GM19455 (cell line): ENCODE data around the gene ARMC12.

ENCODE experiments used
- ATAC-seq: cut with Tn5 transposase; IDR thresholded peaks from one replicate; pipeline ENCODE4 v1.9.1; 2021; ENCODE audit not compliant: unreplicated experiment

ARMC12 gene

DNA sequence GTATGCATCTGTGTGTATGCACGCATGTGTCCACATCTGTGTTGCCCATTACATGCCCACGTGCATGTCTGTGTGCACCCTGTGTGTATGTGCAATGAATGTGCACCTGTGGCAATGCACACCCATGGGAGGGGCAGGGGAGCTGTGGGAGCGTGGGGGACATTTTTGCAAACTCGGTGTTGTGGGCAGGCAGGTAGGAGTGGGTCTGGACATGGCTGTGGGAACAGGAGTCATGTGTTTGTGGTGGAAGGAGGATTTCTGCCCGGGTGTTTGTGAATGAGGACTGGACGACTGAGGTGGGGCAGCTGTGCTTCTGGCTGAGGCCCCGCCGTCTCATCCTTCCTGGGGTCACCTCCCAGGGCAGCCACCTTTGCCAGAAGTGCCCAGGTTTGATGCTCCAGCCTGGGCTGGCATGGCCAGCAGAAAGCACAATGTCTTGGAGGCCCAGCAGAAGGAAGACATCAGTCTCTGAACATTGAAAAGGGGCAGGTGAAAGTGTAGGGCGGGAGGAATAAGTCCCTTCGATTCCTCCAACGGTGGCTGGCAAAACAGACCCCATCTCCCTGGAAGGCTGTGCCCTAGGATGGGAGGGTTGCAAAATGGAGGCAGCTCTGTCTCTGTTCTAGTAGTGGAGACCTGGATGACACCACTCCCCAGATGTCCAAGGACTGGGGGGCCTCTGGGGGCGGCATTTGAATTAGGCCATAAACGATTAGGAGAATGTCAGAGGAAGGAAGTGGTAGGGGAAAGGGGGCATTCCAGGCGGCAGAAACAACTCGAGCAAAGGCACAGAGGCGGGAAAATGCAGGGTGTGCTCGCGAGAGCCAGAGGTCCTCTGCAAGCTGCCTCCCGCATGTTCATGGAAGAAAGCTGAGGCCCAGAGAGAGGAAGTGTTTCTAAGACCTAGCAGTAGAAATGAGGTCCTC, 19.1 kb upstream of the ARMC12 start:
- ATAC-seq, result no peak

DNA sequence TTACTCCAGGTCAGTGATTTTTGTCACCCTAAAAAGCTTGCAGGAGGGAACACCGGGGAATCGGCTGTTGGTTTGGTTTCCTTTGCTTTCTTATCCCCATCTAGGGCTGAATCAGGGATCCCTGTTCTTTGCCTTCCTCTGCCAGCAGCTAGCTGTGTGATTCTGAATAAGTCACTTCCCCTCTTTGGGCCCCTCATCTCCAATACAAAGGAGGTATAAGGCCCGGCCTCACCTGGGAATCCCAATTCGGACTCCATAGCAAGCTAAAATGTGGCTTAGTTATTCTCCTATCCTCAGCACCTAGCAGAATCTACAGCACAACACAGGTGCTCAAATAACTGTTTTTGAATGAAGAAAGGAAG, 18.5 kb upstream of the ARMC12 start:
- no peak for ATAC-seq

GRCh38 chr6:35718911-35719381, 17.9 kb upstream of the ARMC12 start:
- ATAC-seq, result no peak

DNA sequence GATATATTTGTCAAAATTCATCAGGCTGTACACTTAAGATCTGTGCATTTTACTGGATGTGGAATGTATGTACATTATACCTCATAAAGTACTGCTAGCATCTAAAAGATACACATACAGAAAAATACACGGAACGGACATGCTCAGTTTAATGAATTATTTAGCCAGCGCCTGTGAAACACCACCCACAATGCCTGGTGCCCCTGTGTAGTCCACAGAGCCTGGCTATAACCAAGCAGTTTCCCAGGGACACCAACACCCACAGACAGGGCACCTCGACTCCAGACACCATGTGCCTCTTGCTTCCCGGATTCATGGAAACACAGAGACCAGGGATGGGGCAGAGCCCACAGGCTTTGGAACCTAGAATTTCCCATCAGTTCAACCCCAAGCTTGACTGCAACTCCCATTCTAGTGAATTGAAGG, 17.4 kb upstream of the ARMC12 start:
- ATAC-seq, result peak; percentile 22

DNA sequence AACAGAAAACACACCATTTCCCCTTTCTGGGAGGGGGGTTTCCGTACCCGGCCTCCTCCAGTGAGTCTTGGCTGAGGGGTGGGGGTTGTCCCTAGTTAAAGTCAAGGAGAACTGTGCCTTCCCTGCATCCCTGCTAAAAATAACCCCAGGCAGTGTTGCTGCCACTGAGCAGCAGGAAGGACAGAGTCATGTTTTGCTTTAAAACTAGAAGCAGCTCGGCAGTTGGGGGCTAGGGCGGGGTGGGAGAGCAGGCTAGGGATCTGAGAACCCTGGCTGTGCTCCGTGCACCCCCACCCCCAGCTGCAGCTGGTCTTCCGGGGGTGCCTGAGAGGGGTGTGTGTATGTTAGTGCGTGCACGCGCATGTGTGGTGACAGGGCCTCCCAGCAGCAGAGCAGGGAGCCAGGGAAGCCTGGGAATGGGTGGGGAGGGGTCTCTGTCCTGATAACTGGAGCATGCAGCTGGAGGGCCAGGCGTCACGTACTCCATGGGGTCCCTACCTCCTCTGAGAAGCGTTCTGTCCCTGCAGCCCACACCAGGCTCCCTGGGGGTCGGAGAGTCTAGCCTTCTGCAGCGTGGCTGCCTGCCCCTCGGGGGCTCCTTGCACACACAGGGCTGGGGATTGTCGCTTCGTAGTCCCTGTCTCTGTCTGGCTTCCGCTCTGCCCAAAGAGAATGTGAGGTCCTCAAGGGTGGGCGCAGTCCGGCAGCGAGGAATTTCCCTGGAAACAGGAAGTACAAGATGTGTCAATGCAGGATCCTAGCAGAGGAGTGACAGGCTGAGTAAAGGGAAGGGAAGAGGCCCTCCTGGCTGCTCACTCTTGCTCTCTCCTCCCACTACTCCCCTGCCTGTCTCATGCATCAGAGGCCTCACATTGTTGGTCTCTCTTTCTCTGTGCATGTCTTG, 16.8 kb upstream of the ARMC12 start:
- peak; percentile 55 for ATAC-seq

DNA sequence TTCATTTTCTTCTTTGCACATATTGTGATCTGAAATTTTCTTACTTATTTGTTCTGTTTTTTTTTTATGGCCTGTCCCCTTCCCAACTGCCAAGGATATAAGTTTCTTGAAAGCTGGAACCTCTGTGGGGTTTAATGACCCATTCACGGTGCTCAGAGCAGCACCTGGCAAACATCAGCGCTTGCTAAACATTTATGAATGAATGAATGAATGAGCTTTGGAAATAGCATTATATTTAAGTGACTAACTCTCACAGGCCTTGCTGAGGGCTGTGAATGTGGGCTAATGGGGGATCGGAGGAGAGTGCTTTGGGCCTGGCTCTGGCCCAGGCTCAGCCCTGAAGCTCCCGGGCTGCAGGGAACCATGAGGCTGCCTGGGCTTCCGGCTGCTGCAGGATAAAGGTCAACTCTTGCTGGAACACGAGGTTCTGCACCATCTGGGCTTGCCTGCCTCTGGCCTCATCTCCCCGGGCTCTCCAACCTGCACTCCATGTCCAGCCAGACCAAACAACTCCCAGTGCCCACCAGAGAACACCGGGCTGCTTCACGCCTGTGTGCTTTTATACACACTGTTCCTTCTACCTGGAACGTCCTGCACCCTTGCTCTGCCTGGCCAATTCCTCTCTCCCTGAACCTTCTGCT, 14.6 kb upstream of the ARMC12 start:
- ATAC-seq, result no peak

GRCh38 chr6:35723587-35723986, 13.2 kb upstream of the ARMC12 start:
- ATAC-seq, result no peak

GRCh38 chr6:35724059-35724458, 12.8 kb upstream of the ARMC12 start:
- ATAC-seq, result no peak

DNA sequence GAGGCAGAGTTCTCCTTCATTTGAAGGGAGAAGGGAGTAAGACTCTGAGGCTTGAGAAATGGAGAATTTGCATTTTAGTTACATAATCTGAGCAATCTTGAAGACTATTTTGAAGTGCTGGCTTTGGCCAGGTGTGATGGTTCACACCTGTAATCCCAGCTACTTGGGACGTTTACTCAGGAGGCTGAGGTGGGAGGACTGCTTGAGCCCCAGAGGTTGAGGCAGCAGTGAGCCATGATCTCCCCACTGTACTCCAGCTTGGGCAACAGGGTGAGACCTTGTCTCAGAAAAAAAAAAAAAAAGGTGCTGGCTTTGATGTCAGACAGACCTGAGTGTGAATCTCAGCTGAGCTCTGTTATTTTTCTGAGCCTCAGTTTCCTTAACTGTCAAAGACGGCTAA, 12.4 kb upstream of the ARMC12 start:
- ATAC-seq, result no peak

- ATAC-seq, result no peak
Measured at GRCh38 chr6:35725081-35725708, 11.6 kb upstream of the ARMC12 start.

DNA sequence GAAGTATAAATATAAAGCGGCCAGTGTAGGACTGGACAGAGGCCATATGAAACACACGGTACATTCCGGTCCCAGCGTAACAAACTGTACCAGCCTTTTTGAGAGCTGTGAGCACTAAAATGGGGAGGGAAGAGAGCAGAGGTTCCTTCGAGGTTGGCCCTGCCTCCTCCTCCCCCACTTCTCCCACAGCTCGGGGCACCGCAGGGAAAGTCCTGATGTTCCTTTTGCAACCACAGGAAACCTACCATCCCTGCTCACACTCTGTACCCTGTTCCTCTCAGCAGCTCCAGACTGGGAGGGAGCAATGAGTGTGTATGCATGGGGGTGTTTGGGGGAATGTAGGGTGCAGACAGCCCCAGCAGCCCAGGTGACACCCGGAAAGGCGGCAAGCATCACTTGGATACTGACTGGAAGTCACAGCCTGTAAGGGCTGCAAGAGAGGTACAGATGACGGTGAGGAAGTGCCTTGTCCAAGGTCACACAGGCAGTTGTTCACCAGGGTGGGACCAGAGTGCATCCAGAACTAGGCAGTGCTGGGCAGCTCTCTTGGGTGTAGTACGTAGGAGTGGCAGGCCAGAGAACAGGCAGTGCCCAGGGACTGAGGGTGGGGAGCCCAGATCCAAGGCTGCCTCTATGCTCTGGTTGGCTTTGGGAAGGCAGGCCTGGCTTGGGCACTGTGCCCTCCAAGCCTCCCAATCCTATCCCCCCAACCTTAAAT, 11.0 kb upstream of the ARMC12 start:
- ATAC-seq, result no peak

DNA sequence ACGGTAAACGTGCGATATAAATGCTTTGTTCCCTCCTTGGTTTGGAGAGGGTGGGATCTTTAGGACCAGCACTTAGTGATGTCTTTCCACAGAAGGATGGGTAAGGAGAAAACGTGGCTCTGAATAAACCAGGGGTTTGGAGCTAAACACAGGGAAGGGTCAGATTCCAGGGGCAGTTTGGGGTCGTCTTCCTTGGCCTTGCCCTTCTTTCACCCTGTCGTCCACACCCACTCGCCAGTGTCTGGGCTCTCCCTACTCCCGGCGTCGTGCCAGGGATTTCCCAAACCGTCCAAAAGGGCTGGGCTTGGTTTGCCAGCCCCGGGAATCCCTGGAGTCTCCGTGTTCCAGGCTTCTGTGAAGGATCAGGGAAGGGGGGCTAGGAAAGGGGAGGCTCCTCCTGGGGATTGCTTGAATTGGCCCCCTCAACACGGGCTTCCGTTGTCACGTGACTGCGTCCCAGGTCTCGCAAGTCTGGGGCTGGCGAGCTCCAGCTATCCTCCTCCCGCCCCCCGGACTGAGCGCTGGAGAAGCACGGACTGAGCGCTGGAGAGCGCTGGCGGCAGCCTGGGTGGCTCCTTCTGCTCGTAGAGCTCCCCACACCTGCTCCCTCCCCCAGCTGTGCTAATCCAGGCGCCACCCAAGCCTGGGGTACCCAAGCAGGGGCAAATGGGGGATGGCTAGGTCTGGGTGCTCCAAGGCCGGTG, 9.4 kb upstream of the ARMC12 start:
- ATAC-seq, result no peak

- no peak for ATAC-seq
Measured at GRCh38 chr6:35727935-35728682, 8.7 kb upstream of the ARMC12 start.

GRCh38 chr6:35728683-35729678, 7.9 kb upstream of the ARMC12 start:
- ATAC-seq, result no peak

DNA sequence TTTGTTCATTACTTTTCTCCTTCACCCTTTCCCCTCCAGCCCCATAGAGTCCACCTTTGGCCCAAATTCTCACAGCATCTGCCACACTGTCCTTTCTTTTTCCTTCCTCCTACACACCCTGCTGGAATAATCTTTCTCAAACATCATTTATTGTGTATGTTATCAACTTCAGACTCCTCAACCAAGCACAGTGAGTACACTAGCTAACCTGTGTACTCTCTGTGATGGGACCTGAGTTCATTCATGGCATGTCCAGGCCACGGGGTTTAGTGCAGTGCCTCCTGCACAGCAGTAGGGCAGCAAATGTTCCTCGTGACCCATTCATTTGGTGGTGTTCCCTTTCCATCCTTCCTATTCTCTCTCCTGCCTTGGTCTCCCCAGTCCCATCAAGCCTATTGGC, 7.1 kb upstream of the ARMC12 start:
- ATAC-seq, result no peak

- no peak for ATAC-seq
Measured at GRCh38 chr6:35730745-35731413, 6.0 kb upstream of the ARMC12 start.

GRCh38 chr6:35731414-35731735, 5.5 kb upstream of the ARMC12 start:
- ATAC-seq, result peak; percentile 49
